Neuronal stem cell (in vitro differentiated cells): ENCODE measurements around the gene PRDX6.

Source experiments
- DNase-seq: peaks from one replicate; pipeline ENCODE4 v3.0.0-alpha.2; 2013; ENCODE audit warnings: low spot score
- H2AFZ ChIP-seq: one replicate; pipeline ENCODE4 v1.6.1; 2013; ENCODE audit warnings: mild to moderate bottlenecking, low read length, inconsistent platforms
- H2AK5ac ChIP-seq: 2 replicates; pipeline ENCODE4 v1.6.1; 2013; ENCODE audit warnings: low read depth, mild to moderate bottlenecking, inconsistent platforms, low read length, moderate library complexity, mixed read lengths
- H2BK120ac ChIP-seq: 2 replicates; pipeline ENCODE4 v1.6.1; 2013; ENCODE audit warnings: low read depth, mild to moderate bottlenecking, inconsistent platforms, low read length, moderate library complexity, mixed read lengths
- H2BK12ac ChIP-seq: one replicate; pipeline ENCODE4 v1.6.1; 2013; ENCODE audit warnings: low read length, inconsistent platforms
- H2BK15ac ChIP-seq: 2 replicates; pipeline ENCODE4 v1.6.1; 2013; ENCODE audit warnings: mild to moderate bottlenecking, low read length, inconsistent platforms, mixed read lengths
- H2BK5ac ChIP-seq: one replicate; pipeline ENCODE4 v1.6.1; 2013; ENCODE audit warnings: inconsistent platforms, mild to moderate bottlenecking, low read length, moderate library complexity
- H3K14ac ChIP-seq: one replicate; pipeline ENCODE4 v1.6.1; 2013; ENCODE audit warnings: low read length, inconsistent platforms
- H3K18ac ChIP-seq: 2 replicates; pipeline ENCODE4 v1.6.1; 2013; ENCODE audit warnings: low read length, inconsistent platforms
- H3K23ac ChIP-seq: 2 replicates; pipeline ENCODE4 v1.6.1; 2013; ENCODE audit warnings: low read depth, mild to moderate bottlenecking, mixed read lengths, low read length, inconsistent platforms; ENCODE audit not compliant: poor library complexity
- H3K27ac ChIP-seq: replicated peaks from 3 replicates; pipeline ENCODE4 v1.5.1; 2013; ENCODE audit warnings: low read length, inconsistent platforms
- H3K27me3 ChIP-seq, 3 experiments: 2 replicates each; pipeline ENCODE4 v1.6.1; 2013; ENCODE audit warnings: low read length in 3 of 3, mild to moderate bottlenecking in 2 of 3, inconsistent platforms in 1 of 3, low read depth in 1 of 3, mixed read lengths in 1 of 3, moderate library complexity in 1 of 3; ENCODE audit not compliant: control insufficient read depth in 3 of 3, insufficient read depth in 3 of 3
- H3K36me3 ChIP-seq, 2 donors: replicated peaks in 1 of 2; 2 replicates each; pipeline ENCODE4 v1.6.1; 2013; ENCODE audit warnings: low read length in 2 of 2; ENCODE audit not compliant: control insufficient read depth in 2 of 2, insufficient read depth in 2 of 2
- H3K4ac ChIP-seq: 2 replicates; pipeline ENCODE4 v1.6.1; 2013; ENCODE audit warnings: inconsistent platforms, mild to moderate bottlenecking, low read length, moderate library complexity
- H3K4me1 ChIP-seq, 2 donors: 1 replicate in 1 of 2; 2 replicates in 1 of 2; pipeline ENCODE4 v1.6.1; 2013; ENCODE audit warnings: low read length in 2 of 2, low read depth in 1 of 2; ENCODE audit not compliant: control insufficient read depth in 2 of 2, insufficient read depth in 1 of 2
- H3K4me2 ChIP-seq: one replicate; pipeline ENCODE4 v1.6.1; 2013; ENCODE audit warnings: mild to moderate bottlenecking, low read length, inconsistent platforms; ENCODE audit not compliant: insufficient read depth, poor library complexity, severe bottlenecking
- H3K4me3 ChIP-seq, 2 donors: 2 replicates each; pipeline ENCODE4 v1.5.1; 2013; ENCODE audit warnings: low read length in 2 of 2, mild to moderate bottlenecking in 2 of 2, inconsistent platforms in 1 of 2, moderate library complexity in 1 of 2
- H3K79me1 ChIP-seq: one replicate; pipeline ENCODE4 v1.6.1; 2013; ENCODE audit warnings: low read depth, mild to moderate bottlenecking, inconsistent platforms, low read length, moderate library complexity
- H3K9ac ChIP-seq: one replicate; pipeline ENCODE4 v1.6.1; 2013; ENCODE audit warnings: mild to moderate bottlenecking, low read depth, low read length, inconsistent platforms; ENCODE audit not compliant: poor library complexity
- H3K9me3 ChIP-seq, 2 donors: replicated peaks in 1 of 2; 2 replicates each; pipeline versions ENCODE3 to v1.6.1; 2013; ENCODE audit warnings: low read length in 2 of 2, mild to moderate bottlenecking in 2 of 2, inconsistent platforms in 1 of 2, low read depth in 1 of 2, mixed read lengths in 1 of 2, moderate library complexity in 1 of 2; ENCODE audit not compliant: control insufficient read depth in 2 of 2, insufficient read depth in 1 of 2
- H4K8ac ChIP-seq: one replicate; pipeline ENCODE4 v1.6.1; 2013; ENCODE audit warnings: low read depth, mild to moderate bottlenecking, inconsistent platforms, low read length, moderate library complexity
- H4K91ac ChIP-seq: one replicate; pipeline ENCODE4 v1.6.1; 2013; ENCODE audit warnings: low read length, low read depth, mild to moderate bottlenecking, inconsistent platforms; ENCODE audit not compliant: poor library complexity

Gene PRDX6

GRCh38 chr1:173532237-173532636 lies 55.1 kb downstream of the PRDX6 start:
- Histone ChIP-seq H3K27me3 (no peaks in the 10 kb centered on the region), H2BK15ac (no peak overlapping the region), H3K36me3 (no peaks in the 10 kb centered on the region), H3K9ac (no peak overlapping the region), H3K27ac (no peak overlapping the region), H4K91ac (no peak overlapping the region), H2AK5ac (no peak overlapping the region), H3K4me2 (no peak overlapping the region), H2BK120ac (no peak overlapping the region), H3K18ac (no peak overlapping the region), H4K8ac (no peak overlapping the region), H3K14ac (no peak overlapping the region), H2BK12ac (no peak overlapping the region), H3K79me1 (no peaks in the 10 kb centered on the region), H3K4ac (no peak overlapping the region), H3K9me3 (no peaks in the 10 kb centered on the region), H2AFZ (no peak overlapping the region), H3K4me3 (no peak overlapping the region), H3K23ac (no peak overlapping the region), H3K4me1 (peaks cover 4 to 7% of the 10 kb centered on the region in 2 donors), H2BK5ac (no peak overlapping the region)
- no peak for DNase-seq

- Histone ChIP-seq H2BK15ac (no peak overlapping the region), H3K27me3 (no peaks in the 10 kb centered on the region), H2BK120ac (no peak overlapping the region), H4K91ac (no peak overlapping the region), H3K14ac (no peak overlapping the region), H3K4ac (no peak overlapping the region), H2BK5ac (no peak overlapping the region), H3K18ac (no peak overlapping the region), H3K23ac (no peak overlapping the region), H3K9ac (no peak overlapping the region), H3K4me1 (peaks cover under 1 to 2% of the 10 kb centered on the region in 2 donors), H3K27ac (no peak overlapping the region), H2BK12ac (no peak overlapping the region), H4K8ac (no peak overlapping the region), H3K4me3 (no peak overlapping the region), H2AK5ac (no peak overlapping the region), H2AFZ (no peak overlapping the region), H3K79me1 (no peaks in the 10 kb centered on the region), H3K9me3 (no peaks in the 10 kb centered on the region), H3K36me3 (no peaks in the 10 kb centered on the region), H3K4me2 (no peak overlapping the region)
- no peak for DNase-seq
Measured at GRCh38 chr1:173536223-173536622, 59.1 kb downstream of the PRDX6 start.
